IMR-90 (cell line): Measurements from ENCODE around the gene ORM1. TPM values are rescaled to one million over a fixed set of nuclear protein-coding genes. Genes with fewer than 3 reads are reported as not detected.

Experiments
- CTCF ChIP-seq: conservative IDR thresholded peaks from 2 replicates; pipeline ENCODE4 v1.5.1; 2012; ENCODE audit warnings: mild to moderate bottlenecking, low read depth, low read length, improper control_type of control experiment
- RAD21 ChIP-seq: IDR thresholded peaks from 2 replicates; pipeline ENCODE4 v1.6.1; 2012; ENCODE audit warnings: low read length, improper control_type of control experiment
- RFX5 ChIP-seq: IDR thresholded peaks from 2 replicates; pipeline ENCODE4 v1.8.0; 2012; ENCODE audit warnings: low read depth, mild to moderate bottlenecking, low read length, moderate library complexity
- SMC3 ChIP-seq: fragments of 150-350 bp; IDR thresholded peaks from 2 replicates; pipeline ENCODE4 v1.6.1; 2016; ENCODE audit warnings: low read depth, mild to moderate bottlenecking, antibody characterized with exemption, low read length, moderate library complexity
- polyA plus RNA-seq, 3 experiments: library from polyadenylated mRNA; depleted of rRNA; stranded (reverse); fragments of >200 nt; gene quantifications; 2 replicates each; pipeline ENCODE4 v1.2.3, GENCODE V29; 2012; ENCODE audit warnings: low replicate concordance in 1 of 3
- total RNA-seq: library from RNA; depleted of rRNA; stranded (reverse); fragments of >200 nt; gene quantifications from 2 replicates; pipeline ENCODE4 v1.2.3, GENCODE V29; 2012

Gene ORM1
- total and polyA plus RNA-seq, 2 of the 4 experiments (the other 2 are of a cell fraction), result 0.18 TPM; not detected in 1

GRCh38 chr9:114287763-114288192, 35.1 kb upstream of the ORM1 start (continued):
- TF ChIP-seq RFX5 (no peak), SMC3 (no peak), CTCF (no peak), RAD21 (no peak)
